ENCODE measurements around the gene ZBTB7B. TPM values are rescaled to one million over a fixed set of nuclear protein-coding genes. Genes with fewer than 3 reads are reported as not detected.
"Not testable (repeated sequence)": the region's sequence is repeated elsewhere in the genome, so short reads cannot be mapped to it uniquely, and the experiment has no call there.

The ZBTB7B gene
- total and polyA plus RNA-seq, 2 donors from 2014 or later: 20.1 to 68.7 TPM

DNA sequence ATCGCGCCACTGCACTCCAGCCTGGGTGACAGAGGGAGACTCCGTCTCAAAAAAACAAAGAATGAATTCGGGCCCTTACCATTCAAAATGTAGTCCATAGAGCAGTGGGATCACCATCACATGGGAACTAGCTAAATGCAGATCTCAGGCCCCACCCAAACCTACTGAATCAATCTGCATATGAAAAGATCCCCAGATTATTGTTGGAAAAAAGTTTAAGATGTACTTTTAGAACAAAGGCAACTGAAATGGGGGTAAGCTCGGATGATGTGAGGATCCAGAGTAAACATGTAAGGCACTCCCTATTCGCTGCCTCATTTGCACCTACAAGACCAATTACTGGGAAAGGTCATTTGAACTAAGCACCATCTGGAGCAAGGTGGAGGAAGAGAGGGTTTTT is 20.3 kb upstream of the ZBTB7B start:
- DNase-seq: no peak
- intact Hi-C loops (cut with DNase I): no loop called here
- peaks cover 0 to 2% (median 0%) of the 10 kb centered on the region in 3 donors for H3K36me3 ChIP-seq (ENCODE audit: control insufficient read depth in 2 of 3, insufficient read depth in 3 of 3, low read length in 3 of 3)
- peak overlapping the region; percentile 78 to 89 (median 88) for H3K4me3 ChIP-seq (ENCODE audit: low read length in 3 of 3)
- TF ChIP-seq, protein P1, sequence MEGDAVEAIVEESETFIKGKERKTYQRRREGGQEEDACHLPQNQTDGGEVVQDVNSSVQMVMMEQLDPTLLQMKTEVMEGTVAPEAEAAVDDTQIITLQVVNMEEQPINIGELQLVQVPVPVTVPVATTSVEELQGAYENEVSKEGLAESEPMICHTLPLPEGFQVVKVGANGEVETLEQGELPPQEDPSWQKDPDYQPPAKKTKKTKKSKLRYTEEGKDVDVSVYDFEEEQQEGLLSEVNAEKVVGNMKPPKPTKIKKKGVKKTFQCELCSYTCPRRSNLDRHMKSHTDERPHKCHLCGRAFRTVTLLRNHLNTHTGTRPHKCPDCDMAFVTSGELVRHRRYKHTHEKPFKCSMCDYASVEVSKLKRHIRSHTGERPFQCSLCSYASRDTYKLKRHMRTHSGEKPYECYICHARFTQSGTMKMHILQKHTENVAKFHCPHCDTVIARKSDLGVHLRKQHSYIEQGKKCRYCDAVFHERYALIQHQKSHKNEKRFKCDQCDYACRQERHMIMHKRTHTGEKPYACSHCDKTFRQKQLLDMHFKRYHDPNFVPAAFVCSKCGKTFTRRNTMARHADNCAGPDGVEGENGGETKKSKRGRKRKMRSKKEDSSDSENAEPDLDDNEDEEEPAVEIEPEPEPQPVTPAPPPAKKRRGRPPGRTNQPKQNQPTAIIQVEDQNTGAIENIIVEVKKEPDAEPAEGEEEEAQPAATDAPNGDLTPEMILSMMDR (IDR thresholded peaks at IDR 0.05; ENCODE audit: borderline replicate concordance, extremely low read depth, insufficient read depth): no peak
- H3K9me3 ChIP-seq (ENCODE audit: control insufficient read depth in 2 of 3, insufficient read depth in 1 of 3, low read length in 3 of 3): no peaks in the 10 kb centered on the region
- H3K27ac ChIP-seq (ENCODE audit: low read depth in 2 of 2, low read length in 2 of 2): no peak overlapping the region
- no peaks in the 10 kb centered on the region for H3K27me3 ChIP-seq (ENCODE audit: control insufficient read depth, insufficient read depth, low read length)
- peak overlapping the region; percentile 7 to 73 (median 64) for H3K9ac ChIP-seq (ENCODE audit: low read length in 3 of 3)
- no peak for FAIRE-seq
- peaks cover 0 to 13% (median 5%) of the 10 kb centered on the region in 3 donors for H3K4me1 ChIP-seq (ENCODE audit: control insufficient read depth in 2 of 3, insufficient read depth in 2 of 3, low read depth in 1 of 3, low read length in 3 of 3)

- H3K9ac ChIP-seq (ENCODE audit: low read length in 3 of 3): peak within 1 kb of the TSS; percentile 70 to 99 (median 94)
- peak; percentile 84 for FAIRE-seq
- DNase-seq: peak; percentile 97 to 100 (median 99)
- peaks cover 2 to 9% (median 3%) of the 10 kb centered on the region in 3 donors for H3K36me3 ChIP-seq (ENCODE audit: control insufficient read depth in 2 of 3, insufficient read depth in 3 of 3, low read length in 3 of 3)
- peaks cover 0 to 13% (median 5%) of the 10 kb centered on the region in 3 donors for H3K4me1 ChIP-seq (ENCODE audit: control insufficient read depth in 2 of 3, insufficient read depth in 2 of 3, low read depth in 1 of 3, low read length in 3 of 3)
- TF ChIP-seq, protein P1 (IDR thresholded peaks at IDR 0.05; ENCODE audit: borderline replicate concordance, extremely low read depth, insufficient read depth): no peak
- intact Hi-C loops (cut with DNase I): no loop called here
- H3K27me3 ChIP-seq (ENCODE audit: control insufficient read depth, insufficient read depth, low read length): no peaks in the 10 kb centered on the region
- H3K9me3 ChIP-seq (ENCODE audit: control insufficient read depth in 2 of 3, insufficient read depth in 1 of 3, low read length in 3 of 3): no peaks in the 10 kb centered on the region
- peak within 1 kb of the TSS; percentile 89 to 100 (median 91) for H3K4me3 ChIP-seq (ENCODE audit: low read length in 3 of 3)
- peak within 1 kb of the TSS; percentile 13 to 83 for H3K27ac ChIP-seq (ENCODE audit: low read depth in 2 of 2, low read length in 2 of 2)
These were observed 19.5 kb upstream of the ZBTB7B start, which contains the start of gene FLAD1 for GRCh38 chr1:154982897-154983648. FLAD1 (plus strand) TSS chr1:154983344; CDS start chr1:154983695, 351 bp downstream.

DNA sequence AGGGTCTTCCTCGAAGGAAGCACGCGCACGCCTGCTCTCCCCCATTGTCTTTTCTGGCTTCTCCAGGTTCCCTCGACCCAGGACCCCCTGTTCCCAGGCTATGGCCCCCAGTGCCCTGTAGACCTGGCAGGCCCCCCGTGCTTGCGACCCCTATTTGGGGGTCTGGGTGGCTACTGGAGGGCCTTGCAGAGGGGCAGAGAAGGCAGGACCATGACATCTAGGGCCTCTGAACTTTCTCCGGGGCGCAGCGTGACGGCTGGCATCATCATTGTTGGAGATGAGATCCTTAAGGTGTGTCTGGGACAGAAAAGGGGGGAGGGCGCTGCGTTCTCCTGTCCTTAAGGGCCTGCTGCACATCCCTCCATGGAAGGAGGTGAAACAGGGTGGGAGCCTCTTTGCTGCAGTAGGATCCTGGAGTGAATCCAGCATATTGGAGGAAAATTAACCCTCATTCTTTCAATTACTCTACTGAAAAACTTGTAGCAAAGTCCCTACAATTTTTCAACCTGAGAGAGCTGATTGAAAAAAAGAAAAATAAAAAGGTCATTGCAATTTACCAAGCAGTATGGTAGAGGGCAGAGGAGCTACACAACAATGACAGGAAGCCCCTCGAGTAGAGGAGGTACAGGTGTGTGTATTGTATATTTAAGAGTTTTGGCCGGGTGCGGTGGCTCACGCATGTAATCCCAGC is 18.7 kb upstream of the ZBTB7B start:
- no peak for FAIRE-seq
- H3K4me3 ChIP-seq (ENCODE audit: low read length in 3 of 3): peak overlapping the region; percentile 89 to 100 (median 91)
- intact Hi-C loops (cut with DNase I): no loop called here
- peaks cover 2 to 14% (median 5%) of the 10 kb centered on the region in 3 donors for H3K36me3 ChIP-seq (ENCODE audit: control insufficient read depth in 2 of 3, insufficient read depth in 3 of 3, low read length in 3 of 3)
- H3K27ac ChIP-seq (ENCODE audit: low read depth in 2 of 2, low read length in 2 of 2): peak overlapping the region in 1 of 2 donors; percentile 83
- H3K27me3 ChIP-seq (ENCODE audit: control insufficient read depth, insufficient read depth, low read length): no peaks in the 10 kb centered on the region
- no peaks in the 10 kb centered on the region for H3K9me3 ChIP-seq (ENCODE audit: control insufficient read depth in 2 of 3, insufficient read depth in 1 of 3, low read length in 3 of 3)
- H3K9ac ChIP-seq (ENCODE audit: low read length in 3 of 3): peak overlapping the region; percentile 70 to 99 (median 94)
- peak in 2 of 5 donors; percentile 56 to 61 for DNase-seq
- TF ChIP-seq, protein P1 (IDR thresholded peaks at IDR 0.05; ENCODE audit: borderline replicate concordance, extremely low read depth, insufficient read depth): no peak
- peaks cover 0 to 13% (median 5%) of the 10 kb centered on the region in 3 donors for H3K4me1 ChIP-seq (ENCODE audit: control insufficient read depth in 2 of 3, insufficient read depth in 2 of 3, low read depth in 1 of 3, low read length in 3 of 3)

GRCh38 chr1:154986736-154987135 is 15.9 kb upstream of the ZBTB7B start:
- Histone ChIP-seq H3K4me1 (ENCODE audit: control insufficient read depth in 2 of 3, insufficient read depth in 2 of 3, low read depth in 1 of 3, low read length in 3 of 3) (peaks cover 0 to 13% (median 5%) of the 10 kb centered on the region in 3 donors), H3K36me3 (ENCODE audit: control insufficient read depth in 2 of 3, insufficient read depth in 3 of 3, low read length in 3 of 3) (peaks cover 2 to 16% (median 5%) of the 10 kb centered on the region in 3 donors)
- DNase-seq; intact Hi-C loops (cut with DNase I); H3K9ac ChIP-seq (ENCODE audit: low read length in 3 of 3); H3K27me3 ChIP-seq (ENCODE audit: control insufficient read depth, insufficient read depth, low read length); FAIRE-seq; H3K27ac ChIP-seq (ENCODE audit: low read depth in 2 of 2, low read length in 2 of 2); H3K4me3 ChIP-seq (ENCODE audit: low read length in 3 of 3); H3K9me3 ChIP-seq (ENCODE audit: control insufficient read depth in 2 of 3, insufficient read depth in 1 of 3, low read length in 3 of 3): not testable (repeated sequence)
